SK-N-SH (cell line): ENCODE results near the gene PPP1R1B. TPM values are rescaled to one million over a fixed set of nuclear protein-coding genes. Genes with fewer than 3 reads are reported as not detected.
A peak's percentile ranks its signal among the peaks of the same experiment; 100 is the strongest.

Source experiments
- CTCF ChIA-PET: fragments of 300-600, 350-600 bp; formaldehyde crosslinking; extraction: SDS; loops from one replicate; lab custom pipeline; 2021; lab: Yijun Ruan, JAX
- POLR2A ChIA-PET: fragments of 350-600 bp; sonication (Branson Sonifier 250); formaldehyde crosslinking; extraction: SDS; loops from one replicate; lab custom pipeline; 2020; ENCODE audit warnings: antibody characterized with exemption, inconsistent platforms; lab: Yijun Ruan, JAX
- DNase-seq: peaks from one replicate; pipeline ENCODE4 v3.0.0; 2012
- H2AFZ ChIP-seq: fragments of 200-600 bp; sonication (generic); 2 replicates; pipeline ENCODE4 v1.8.1; 2016; ENCODE audit warnings: antibody characterized with exemption, mild to moderate bottlenecking, low read depth
- H3F3A ChIP-seq: fragments of 200-600 bp; sonication (generic); replicated peaks from 2 replicates; pipeline ENCODE3; 2016; ENCODE audit warnings: antibody characterized with exemption, mild to moderate bottlenecking; ENCODE audit not compliant: insufficient read depth
- H3K27ac ChIP-seq, 2 experiments: fragments of 200-500 bp in 1 of 2; fragments of 200-600 bp in 1 of 2; sonication (Bioruptor generic) in 1 of 2; sonication (generic), shearing (Covaris generic) in 1 of 2; 2 replicates each; pipeline versions ENCODE4 v1.5.1 to v1.6.1; 2014 to 2016; ENCODE audit warnings: low read depth in 2 of 2, inconsistent platforms in 1 of 2, low read length in 1 of 2, mild to moderate bottlenecking in 1 of 2, mixed read lengths in 1 of 2
- H3K27me3 ChIP-seq: fragments of 200-600 bp; sonication (generic), shearing (Covaris generic); 2 replicates; pipeline ENCODE4 v1.6.1; 2016; ENCODE audit warnings: mixed run types; ENCODE audit not compliant: insufficient read depth
- H3K36me3 ChIP-seq, 2 experiments: fragments of 200-500 bp in 1 of 2; fragments of 200-600 bp in 1 of 2; sonication (Bioruptor generic) in 1 of 2; sonication (generic) in 1 of 2; replicated peaks in 1 of 2; 2 replicates each; pipeline versions ENCODE3 to v1.5.1; 2014 to 2016; ENCODE audit warnings: low read length in 1 of 2, mild to moderate bottlenecking in 1 of 2; ENCODE audit not compliant: insufficient read depth in 2 of 2, control insufficient read depth in 1 of 2
- H3K4me1 ChIP-seq, 2 experiments: fragments of 200-500 bp in 1 of 2; fragments of 200-600 bp in 1 of 2; sonication (Bioruptor generic) in 1 of 2; sonication (generic), shearing (Covaris generic) in 1 of 2; 2 replicates each; pipeline versions ENCODE4 v1.5.1 to v1.6.1; 2014 to 2016; ENCODE audit warnings: low read depth in 1 of 2, low read length in 1 of 2, mixed run types in 1 of 2; ENCODE audit not compliant: insufficient read depth in 2 of 2, control insufficient read depth in 1 of 2
- H3K4me2 ChIP-seq: fragments of 200-600 bp; sonication (generic), shearing (Covaris generic); 2 replicates; pipeline ENCODE4 v1.6.1; 2017; ENCODE audit warnings: mixed run types
- H3K4me3 ChIP-seq, 2 experiments: fragments of 200-500 bp in 1 of 2; fragments of 200-600 bp in 1 of 2; sonication (Bioruptor generic) in 1 of 2; sonication (generic), shearing (Covaris generic) in 1 of 2; 2 replicates each; pipeline versions ENCODE4 v1.5.1 to v1.8.1; 2014 to 2016; ENCODE audit warnings: low read depth in 2 of 2, inconsistent platforms in 1 of 2, low read length in 1 of 2, mild to moderate bottlenecking in 1 of 2, mixed read lengths in 1 of 2, moderate library complexity in 1 of 2
- H3K79me2 ChIP-seq: fragments of 200-600 bp; sonication (generic); 2 replicates; pipeline ENCODE4 v1.8.1; 2017; ENCODE audit warnings: mild to moderate bottlenecking; ENCODE audit not compliant: insufficient read depth
- H3K9ac ChIP-seq: fragments of 200-600 bp; sonication (generic); 2 replicates; pipeline ENCODE4 v1.6.1; 2017; ENCODE audit warnings: mixed run types
- H3K9me2 ChIP-seq: fragments of 200-600 bp; sonication (generic); 2 replicates; pipeline ENCODE4 v1.6.1; 2017; ENCODE audit warnings: mixed run types
- H3K9me3 ChIP-seq: fragments of 200-600 bp; sonication (generic); 2 replicates; pipeline ENCODE4 v1.6.1; 2017; ENCODE audit warnings: mixed run types, mild to moderate bottlenecking, moderate library complexity
- H4K20me1 ChIP-seq: fragments of 200-600 bp; sonication (generic); 2 replicates; pipeline ENCODE4 v1.6.1; 2017; ENCODE audit warnings: mild to moderate bottlenecking, mixed run types; ENCODE audit not compliant: insufficient read depth
- FOXJ3 ChIP-seq: sonication (generic); formaldehyde crosslinking; IDR thresholded peaks from 2 replicates; pipeline ENCODE4 v1.5.1; 2020; ENCODE audit warnings: mild to moderate bottlenecking, missing genetic modification reagents
- RXRA ChIP-seq: IDR thresholded peaks from 2 replicates; pipeline ENCODE4 v1.4.0; 2012; ENCODE audit warnings: low read depth, mild to moderate bottlenecking, borderline replicate concordance
- WGBS: methylation state at CpG from one replicate; pipeline ENCODE4 v1.1.6; 2017; ENCODE audit warnings: low lambda C conversion rate; 5-methylcytosine and 5-hydroxymethylcytosine counted together
- polyA plus RNA-seq, 3 experiments: library from polyadenylated mRNA; depleted of rRNA; stranded (reverse); fragments of >200 nt; gene quantifications; 2 replicates each; pipeline ENCODE4 v1.2.3, GENCODE V29; 2012
- TF ChIP-seq, protein P1 (sequence below): IDR thresholded peaks from 2 replicates; pipeline ENCODE4 v1.6.1; 2012; ENCODE audit warnings: mild to moderate bottlenecking, low read depth, low read length, moderate library complexity

PPP1R1B gene
- polyA plus RNA-seq, 1 of the 3 experiments (the other 2 are of a cell fraction) = 0.07 TPM

DNA sequence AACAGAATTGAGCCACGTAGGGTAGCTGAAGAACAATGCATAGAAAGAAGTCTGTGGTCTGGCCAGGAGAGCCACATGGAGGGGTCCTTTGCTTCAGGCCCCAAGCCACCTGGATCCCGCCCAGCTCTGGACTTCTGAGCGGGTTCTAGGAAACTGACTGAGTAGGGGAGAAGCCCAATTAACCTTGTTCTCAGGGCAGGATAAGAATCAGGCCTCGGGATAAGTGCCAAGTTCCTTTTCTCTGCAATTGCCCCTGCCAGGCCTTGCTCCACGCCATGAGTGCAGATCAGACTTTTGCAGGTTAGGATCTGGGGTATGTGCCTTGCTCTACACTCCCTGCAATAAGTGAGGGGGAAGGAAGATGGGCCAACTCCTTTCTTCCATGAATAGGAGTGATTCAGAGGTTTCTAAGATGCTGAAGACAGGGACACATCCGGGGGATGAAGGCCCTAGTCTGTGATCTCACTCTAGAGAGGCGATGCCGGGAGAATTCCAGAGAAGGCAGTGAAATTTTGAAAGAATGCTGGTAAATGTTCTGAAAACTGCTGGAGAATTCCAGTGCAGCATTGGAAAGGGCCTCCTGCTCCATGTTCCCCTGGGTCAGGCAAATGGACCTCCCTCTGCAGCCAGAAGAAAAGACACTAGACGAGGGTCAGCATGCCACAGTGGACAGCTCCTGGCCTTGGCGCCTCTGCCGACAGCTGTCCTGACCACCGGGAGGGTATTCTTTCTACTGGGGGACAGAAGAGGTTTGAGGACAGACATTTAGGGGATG lies 24.8 kb upstream of the PPP1R1B start:
- H3K9me2 ChIP-seq = no peaks in the 10 kb centered on the region
- no peaks in the 10 kb centered on the region for H3K79me2 ChIP-seq
- no peak overlapping the region for H3K27ac ChIP-seq
- TF ChIP-seq, protein P1, sequence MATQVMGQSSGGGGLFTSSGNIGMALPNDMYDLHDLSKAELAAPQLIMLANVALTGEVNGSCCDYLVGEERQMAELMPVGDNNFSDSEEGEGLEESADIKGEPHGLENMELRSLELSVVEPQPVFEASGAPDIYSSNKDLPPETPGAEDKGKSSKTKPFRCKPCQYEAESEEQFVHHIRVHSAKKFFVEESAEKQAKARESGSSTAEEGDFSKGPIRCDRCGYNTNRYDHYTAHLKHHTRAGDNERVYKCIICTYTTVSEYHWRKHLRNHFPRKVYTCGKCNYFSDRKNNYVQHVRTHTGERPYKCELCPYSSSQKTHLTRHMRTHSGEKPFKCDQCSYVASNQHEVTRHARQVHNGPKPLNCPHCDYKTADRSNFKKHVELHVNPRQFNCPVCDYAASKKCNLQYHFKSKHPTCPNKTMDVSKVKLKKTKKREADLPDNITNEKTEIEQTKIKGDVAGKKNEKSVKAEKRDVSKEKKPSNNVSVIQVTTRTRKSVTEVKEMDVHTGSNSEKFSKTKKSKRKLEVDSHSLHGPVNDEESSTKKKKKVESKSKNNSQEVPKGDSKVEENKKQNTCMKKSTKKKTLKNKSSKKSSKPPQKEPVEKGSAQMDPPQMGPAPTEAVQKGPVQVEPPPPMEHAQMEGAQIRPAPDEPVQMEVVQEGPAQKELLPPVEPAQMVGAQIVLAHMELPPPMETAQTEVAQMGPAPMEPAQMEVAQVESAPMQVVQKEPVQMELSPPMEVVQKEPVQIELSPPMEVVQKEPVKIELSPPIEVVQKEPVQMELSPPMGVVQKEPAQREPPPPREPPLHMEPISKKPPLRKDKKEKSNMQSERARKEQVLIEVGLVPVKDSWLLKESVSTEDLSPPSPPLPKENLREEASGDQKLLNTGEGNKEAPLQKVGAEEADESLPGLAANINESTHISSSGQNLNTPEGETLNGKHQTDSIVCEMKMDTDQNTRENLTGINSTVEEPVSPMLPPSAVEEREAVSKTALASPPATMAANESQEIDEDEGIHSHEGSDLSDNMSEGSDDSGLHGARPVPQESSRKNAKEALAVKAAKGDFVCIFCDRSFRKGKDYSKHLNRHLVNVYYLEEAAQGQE = peak; percentile 77
- TF ChIP-seq FOXJ3 (CRISPR knock-in tag) = no peak
- H3K9ac ChIP-seq = no peak overlapping the region
- peak; percentile 32 for DNase-seq
- no peak overlapping the region for H2AFZ ChIP-seq
- 58% methylated on average over 12 of the region's 12 CpGs for WGBS
- peaks cover 96% of the 10 kb centered on the region for H3K27me3 ChIP-seq
- H3K4me3 ChIP-seq = no peak overlapping the region
- ChIA-PET POLR2A (no interaction called here), CTCF (interaction anchor here (1.2 to 17.5 kb wide), 4 partner anchors 20 to 54 kb away, joined by 3 to 285 read pairs (median 8); partner anchors contain the start of gene PPP1R1B)
- H3K9me3 ChIP-seq = no peaks in the 10 kb centered on the region
- H3K4me2 ChIP-seq = no peak overlapping the region
- H3K4me1 ChIP-seq = peaks cover 7 to 30% of the 10 kb centered on the region in 2 experiments
- no peaks in the 10 kb centered on the region for H3F3A ChIP-seq
- H4K20me1 ChIP-seq = peaks cover 17% of the 10 kb centered on the region; the same call in 1 of the 2 replicates
- H3K36me3 ChIP-seq = no peaks in the 10 kb centered on the region

GRCh38 chr17:39602533-39603303 lies 24.0 kb upstream of the PPP1R1B start:
- no peak for TF ChIP-seq RXRA
- CTCF ChIA-PET = interaction anchor here (1.3 to 17.5 kb wide), 3 partner anchors 19 to 55 kb away, joined by 3 to 285 read pairs (median 11); partner anchors contain the start of gene PPP1R1B
- Histone ChIP-seq H3K9me2 (no peaks in the 10 kb centered on the region), H2AFZ (no peak overlapping the region), H4K20me1 (peaks cover 16% of the 10 kb centered on the region; the same call in 1 of the 2 replicates), H3K27ac (no peak overlapping the region), H3K4me3 (no peak overlapping the region), H3K36me3 (no peaks in the 10 kb centered on the region), H3K27me3 (peaks cover 99% of the 10 kb centered on the region), H3K9me3 (no peaks in the 10 kb centered on the region), H3F3A (no peaks in the 10 kb centered on the region), H3K4me2 (no peak overlapping the region), H3K4me1 (peaks cover 7 to 22% of the 10 kb centered on the region in 2 experiments), H3K9ac (no peak overlapping the region), H3K79me2 (no peaks in the 10 kb centered on the region)
- POLR2A ChIA-PET = no interaction called here
- 55% methylated on average over 4 of the region's 4 CpGs for WGBS
- DNase-seq = no peak
